SK-N-SH (cell line): ENCODE measurements around the gene CRACR2A. TPM values are rescaled to one million over a fixed set of nuclear protein-coding genes. Genes with fewer than 3 reads are reported as not detected.

Experiments used
- CTCF ChIA-PET: fragments of 300-600, 350-600 bp; formaldehyde crosslinking; extraction: SDS; loops from one replicate; lab custom pipeline; 2021; lab: Yijun Ruan, JAX
- POLR2A ChIA-PET: fragments of 350-600 bp; sonication (Branson Sonifier 250); formaldehyde crosslinking; extraction: SDS; loops from one replicate; lab custom pipeline; 2020; ENCODE audit warnings: antibody characterized with exemption, inconsistent platforms; lab: Yijun Ruan, JAX
- DNase-seq: peaks from one replicate; pipeline ENCODE4 v3.0.0; 2012
- H2AFZ ChIP-seq: fragments of 200-600 bp; sonication (generic); 2 replicates; pipeline ENCODE4 v1.8.1; 2016; ENCODE audit warnings: antibody characterized with exemption, mild to moderate bottlenecking, low read depth
- H3F3A ChIP-seq: fragments of 200-600 bp; sonication (generic); replicated peaks from 2 replicates; pipeline ENCODE3; 2016; ENCODE audit warnings: antibody characterized with exemption, mild to moderate bottlenecking; ENCODE audit not compliant: insufficient read depth
- H3K27ac ChIP-seq, 2 experiments: fragments of 200-500 bp in 1 of 2; fragments of 200-600 bp in 1 of 2; sonication (Bioruptor generic) in 1 of 2; sonication (generic), shearing (Covaris generic) in 1 of 2; 2 replicates each; pipeline versions ENCODE4 v1.5.1 to v1.6.1; 2014 to 2016; ENCODE audit warnings: low read depth in 2 of 2, inconsistent platforms in 1 of 2, low read length in 1 of 2, mild to moderate bottlenecking in 1 of 2, mixed read lengths in 1 of 2
- H3K27me3 ChIP-seq: fragments of 200-600 bp; sonication (generic), shearing (Covaris generic); 2 replicates; pipeline ENCODE4 v1.6.1; 2016; ENCODE audit warnings: mixed run types; ENCODE audit not compliant: insufficient read depth
- H3K36me3 ChIP-seq, 2 experiments: fragments of 200-500 bp in 1 of 2; fragments of 200-600 bp in 1 of 2; sonication (Bioruptor generic) in 1 of 2; sonication (generic) in 1 of 2; replicated peaks in 1 of 2; 2 replicates each; pipeline versions ENCODE3 to v1.5.1; 2014 to 2016; ENCODE audit warnings: low read length in 1 of 2, mild to moderate bottlenecking in 1 of 2; ENCODE audit not compliant: insufficient read depth in 2 of 2, control insufficient read depth in 1 of 2
- H3K4me1 ChIP-seq, 2 experiments: fragments of 200-500 bp in 1 of 2; fragments of 200-600 bp in 1 of 2; sonication (Bioruptor generic) in 1 of 2; sonication (generic), shearing (Covaris generic) in 1 of 2; 2 replicates each; pipeline versions ENCODE4 v1.5.1 to v1.6.1; 2014 to 2016; ENCODE audit warnings: low read depth in 1 of 2, low read length in 1 of 2, mixed run types in 1 of 2; ENCODE audit not compliant: insufficient read depth in 2 of 2, control insufficient read depth in 1 of 2
- H3K4me2 ChIP-seq: fragments of 200-600 bp; sonication (generic), shearing (Covaris generic); 2 replicates; pipeline ENCODE4 v1.6.1; 2017; ENCODE audit warnings: mixed run types
- H3K4me3 ChIP-seq, 2 experiments: fragments of 200-500 bp in 1 of 2; fragments of 200-600 bp in 1 of 2; sonication (Bioruptor generic) in 1 of 2; sonication (generic), shearing (Covaris generic) in 1 of 2; 2 replicates each; pipeline versions ENCODE4 v1.5.1 to v1.8.1; 2014 to 2016; ENCODE audit warnings: low read depth in 2 of 2, inconsistent platforms in 1 of 2, low read length in 1 of 2, mild to moderate bottlenecking in 1 of 2, mixed read lengths in 1 of 2, moderate library complexity in 1 of 2
- H3K79me2 ChIP-seq: fragments of 200-600 bp; sonication (generic); 2 replicates; pipeline ENCODE4 v1.8.1; 2017; ENCODE audit warnings: mild to moderate bottlenecking; ENCODE audit not compliant: insufficient read depth
- H3K9ac ChIP-seq: fragments of 200-600 bp; sonication (generic); 2 replicates; pipeline ENCODE4 v1.6.1; 2017; ENCODE audit warnings: mixed run types
- H3K9me2 ChIP-seq: fragments of 200-600 bp; sonication (generic); 2 replicates; pipeline ENCODE4 v1.6.1; 2017; ENCODE audit warnings: mixed run types
- H3K9me3 ChIP-seq: fragments of 200-600 bp; sonication (generic); 2 replicates; pipeline ENCODE4 v1.6.1; 2017; ENCODE audit warnings: mixed run types, mild to moderate bottlenecking, moderate library complexity
- H4K20me1 ChIP-seq: fragments of 200-600 bp; sonication (generic); 2 replicates; pipeline ENCODE4 v1.6.1; 2017; ENCODE audit warnings: mild to moderate bottlenecking, mixed run types; ENCODE audit not compliant: insufficient read depth
- CHD2 ChIP-seq: fragments of 150-350 bp; IDR thresholded peaks from 2 replicates; pipeline ENCODE4 v1.6.1; 2018; ENCODE audit warnings: low read length; ENCODE audit not compliant: partially characterized antibody
- FOXJ3 ChIP-seq: sonication (generic); formaldehyde crosslinking; IDR thresholded peaks from 2 replicates; pipeline ENCODE4 v1.5.1; 2020; ENCODE audit warnings: mild to moderate bottlenecking, missing genetic modification reagents
- GABPA ChIP-seq: IDR thresholded peaks from 2 replicates; pipeline ENCODE4 v1.4.0; 2012; ENCODE audit warnings: low read depth, mild to moderate bottlenecking
- JUND ChIP-seq: IDR thresholded peaks from 2 replicates; pipeline ENCODE4 v1.4.0; 2012
- MEF2A ChIP-seq: IDR thresholded peaks from 2 replicates; pipeline ENCODE4 v1.4.0; 2012; ENCODE audit warnings: low read depth, borderline replicate concordance
- NFIC ChIP-seq: IDR thresholded peaks from 2 replicates; pipeline ENCODE4 v1.4.0; 2012; ENCODE audit warnings: borderline replicate concordance
- NRF1 ChIP-seq: IDR thresholded peaks from 2 replicates; pipeline ENCODE4 v1.6.1; 2012; ENCODE audit warnings: low read depth, mild to moderate bottlenecking, low read length
- RAD21 ChIP-seq: IDR thresholded peaks from 2 replicates; pipeline ENCODE4 v1.6.1; 2012; ENCODE audit warnings: mild to moderate bottlenecking, low read length
- RCOR1 ChIP-seq: fragments of 150-350 bp; IDR thresholded peaks from 2 replicates; pipeline ENCODE4 v1.6.1; 2017; ENCODE audit warnings: antibody characterized with exemption, low read length
- RXRA ChIP-seq: IDR thresholded peaks from 2 replicates; pipeline ENCODE4 v1.4.0; 2012; ENCODE audit warnings: low read depth, mild to moderate bottlenecking, borderline replicate concordance
- SMC3 ChIP-seq: IDR thresholded peaks from 2 replicates; pipeline ENCODE4 v1.6.1; 2012; ENCODE audit warnings: low read depth, low read length, improper control_type of control experiment
- TAF1 ChIP-seq: IDR thresholded peaks from 2 replicates; pipeline ENCODE4 v1.6.1; 2012; ENCODE audit warnings: low read depth, mild to moderate bottlenecking, low read length, moderate library complexity, borderline replicate concordance
- TCF12 ChIP-seq: IDR thresholded peaks from 2 replicates; pipeline ENCODE4 v1.4.0; 2012
- TEAD4 ChIP-seq: IDR thresholded peaks from 2 replicates; pipeline ENCODE4 v1.4.0; 2012; ENCODE audit warnings: mild to moderate bottlenecking, borderline replicate concordance; ENCODE audit not compliant: insufficient read depth
- YY1 ChIP-seq: IDR thresholded peaks from 2 replicates; pipeline ENCODE4 v1.4.0; 2012; ENCODE audit warnings: low read depth, mild to moderate bottlenecking
- WGBS: methylation state at CpG from one replicate; pipeline ENCODE4 v1.1.6; 2017; ENCODE audit warnings: low lambda C conversion rate; 5-methylcytosine and 5-hydroxymethylcytosine counted together
- polyA plus RNA-seq, 3 experiments: library from polyadenylated mRNA; depleted of rRNA; stranded (reverse); fragments of >200 nt; gene quantifications; 2 replicates each; pipeline ENCODE4 v1.2.3, GENCODE V29; 2012
- TF ChIP-seq, protein P1 (sequence below): fragments of 150-350 bp; IDR thresholded peaks from 2 replicates; pipeline ENCODE4 v1.6.1; 2016; ENCODE audit warnings: mild to moderate bottlenecking, low read depth, low read length
- TF ChIP-seq, protein P2 (sequence below): IDR thresholded peaks from 2 replicates; pipeline ENCODE4; 2012
- TF ChIP-seq, protein P3 (sequence below): IDR thresholded peaks from 2 replicates; pipeline ENCODE4 v1.4.0; 2012; ENCODE audit warnings: low read depth
- TF ChIP-seq, protein P4 (sequence below): IDR thresholded peaks from 2 replicates; pipeline ENCODE4 v1.4.0; 2012; ENCODE audit warnings: low read depth, borderline replicate concordance
- TF ChIP-seq, protein P5 (sequence below): IDR thresholded peaks from 2 replicates; pipeline ENCODE4 v1.4.0; 2012; ENCODE audit warnings: low read depth, borderline replicate concordance

The CRACR2A gene
- polyA plus RNA-seq, 1 of the 3 experiments (the other 2 are of a cell fraction), result 0.12 TPM

DNA sequence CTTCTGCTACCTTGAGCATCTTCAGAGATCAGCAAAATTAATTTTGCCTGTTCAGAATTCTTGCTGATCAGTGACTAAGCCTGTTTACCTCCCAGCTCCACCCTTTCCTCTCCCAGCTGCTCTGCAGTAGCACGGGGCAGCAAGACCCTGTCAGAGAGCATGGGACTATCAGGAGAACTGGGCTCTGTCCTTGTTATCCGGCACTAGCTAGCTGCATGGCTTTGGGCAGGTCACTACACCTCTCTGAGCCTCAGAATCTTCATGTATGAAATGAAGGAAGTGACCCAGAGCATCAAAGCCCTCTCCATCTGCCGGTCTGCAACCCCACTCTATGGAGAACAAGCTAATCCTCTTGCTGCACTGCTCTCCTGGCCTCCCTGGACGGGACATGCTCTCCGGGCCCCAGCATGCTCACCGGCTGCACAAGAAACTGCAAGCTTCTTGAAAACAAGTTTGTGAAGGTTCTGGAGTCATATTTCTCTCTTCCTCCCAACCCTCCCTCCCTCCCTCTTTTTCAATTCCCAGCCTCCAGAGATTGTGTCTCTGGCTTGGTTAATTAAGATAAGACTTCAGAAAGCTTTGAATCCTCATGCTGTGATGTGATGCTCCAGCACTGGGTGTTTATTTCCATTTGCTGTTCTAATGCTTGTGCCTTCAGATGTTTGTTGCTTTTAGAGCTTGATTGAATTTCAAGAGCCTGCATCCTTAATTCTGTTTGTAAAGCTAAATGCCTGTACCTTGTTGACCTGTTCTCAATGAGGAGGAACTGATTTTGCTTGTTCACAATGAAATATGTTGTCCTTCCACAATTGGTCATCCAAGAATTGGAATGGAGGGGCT, 101.1 kb downstream of the CRACR2A start (continued):
- TF ChIP-seq, protein P1, sequence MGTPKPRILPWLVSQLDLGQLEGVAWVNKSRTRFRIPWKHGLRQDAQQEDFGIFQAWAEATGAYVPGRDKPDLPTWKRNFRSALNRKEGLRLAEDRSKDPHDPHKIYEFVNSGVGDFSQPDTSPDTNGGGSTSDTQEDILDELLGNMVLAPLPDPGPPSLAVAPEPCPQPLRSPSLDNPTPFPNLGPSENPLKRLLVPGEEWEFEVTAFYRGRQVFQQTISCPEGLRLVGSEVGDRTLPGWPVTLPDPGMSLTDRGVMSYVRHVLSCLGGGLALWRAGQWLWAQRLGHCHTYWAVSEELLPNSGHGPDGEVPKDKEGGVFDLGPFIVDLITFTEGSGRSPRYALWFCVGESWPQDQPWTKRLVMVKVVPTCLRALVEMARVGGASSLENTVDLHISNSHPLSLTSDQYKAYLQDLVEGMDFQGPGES, result no peak
- no peak for TF ChIP-seq SMC3

DNA sequence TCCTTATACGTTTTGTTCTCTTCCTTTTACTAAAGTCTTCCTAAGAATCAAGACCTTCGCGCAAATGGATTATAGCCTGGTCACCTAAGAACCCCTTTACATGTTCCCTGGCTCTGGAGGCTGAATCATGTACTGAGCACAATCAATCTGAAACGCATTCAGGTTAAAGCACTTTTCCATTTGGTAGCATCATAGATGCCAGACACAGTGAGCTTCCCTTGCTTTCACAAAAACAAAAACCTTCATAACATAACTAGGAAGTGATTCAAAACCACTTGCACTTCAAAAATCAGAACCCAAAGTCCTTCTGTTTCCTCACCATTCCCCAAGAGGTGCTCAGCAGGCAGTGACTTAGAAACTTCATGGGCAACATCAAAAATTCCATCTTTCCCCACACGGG, 105.4 kb downstream of the CRACR2A start:
- POLR2A ChIA-PET, result no interaction called here
- Histone ChIP-seq H3K4me2 (no peak overlapping the region), H3K36me3 (no peaks in the 10 kb centered on the region), H3K4me1 (peaks cover 0 to 9% of the 10 kb centered on the region in 2 experiments; a peak in 1 of 4 replicates), H3K27ac (no peak overlapping the region), H3K79me2 (no peaks in the 10 kb centered on the region), H2AFZ (no peak overlapping the region), H3K9me3 (no peaks in the 10 kb centered on the region), H3F3A (no peaks in the 10 kb centered on the region), H3K4me3 (no peak overlapping the region), H3K27me3 (no peaks in the 10 kb centered on the region), H3K9ac (no peak overlapping the region), H3K9me2 (no peaks in the 10 kb centered on the region), H4K20me1 (no peaks in the 10 kb centered on the region)
- 76% methylated on average over 5 of the region's 5 CpGs for WGBS
- TF ChIP-seq TCF12 (no peak), MEF2A (no peak), CHD2 (no peak), TAF1 (no peak), NRF1 (no peak), TEAD4 (no peak), NFIC (no peak), RAD21 (no peak), GABPA (no peak), RXRA (no peak), JUND (no peak), SMC3 (no peak), RCOR1 (no peak), FOXJ3 (CRISPR knock-in tag) (no peak), YY1 (no peak)
- TF ChIP-seq, protein P1, result no peak
- TF ChIP-seq, protein P2, sequence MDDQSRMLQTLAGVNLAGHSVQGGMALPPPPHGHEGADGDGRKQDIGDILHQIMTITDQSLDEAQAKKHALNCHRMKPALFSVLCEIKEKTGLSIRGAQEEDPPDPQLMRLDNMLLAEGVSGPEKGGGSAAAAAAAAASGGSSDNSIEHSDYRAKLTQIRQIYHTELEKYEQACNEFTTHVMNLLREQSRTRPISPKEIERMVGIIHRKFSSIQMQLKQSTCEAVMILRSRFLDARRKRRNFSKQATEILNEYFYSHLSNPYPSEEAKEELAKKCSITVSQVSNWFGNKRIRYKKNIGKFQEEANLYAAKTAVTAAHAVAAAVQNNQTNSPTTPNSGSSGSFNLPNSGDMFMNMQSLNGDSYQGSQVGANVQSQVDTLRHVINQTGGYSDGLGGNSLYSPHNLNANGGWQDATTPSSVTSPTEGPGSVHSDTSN, result no peak
- TF ChIP-seq, protein P3, sequence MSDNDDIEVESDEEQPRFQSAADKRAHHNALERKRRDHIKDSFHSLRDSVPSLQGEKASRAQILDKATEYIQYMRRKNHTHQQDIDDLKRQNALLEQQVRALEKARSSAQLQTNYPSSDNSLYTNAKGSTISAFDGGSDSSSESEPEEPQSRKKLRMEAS, result no peak
- TF ChIP-seq, protein P4, sequence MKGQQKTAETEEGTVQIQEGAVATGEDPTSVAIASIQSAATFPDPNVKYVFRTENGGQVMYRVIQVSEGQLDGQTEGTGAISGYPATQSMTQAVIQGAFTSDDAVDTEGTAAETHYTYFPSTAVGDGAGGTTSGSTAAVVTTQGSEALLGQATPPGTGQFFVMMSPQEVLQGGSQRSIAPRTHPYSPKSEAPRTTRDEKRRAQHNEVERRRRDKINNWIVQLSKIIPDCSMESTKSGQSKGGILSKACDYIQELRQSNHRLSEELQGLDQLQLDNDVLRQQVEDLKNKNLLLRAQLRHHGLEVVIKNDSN, result no peak
- TF ChIP-seq, protein P5, sequence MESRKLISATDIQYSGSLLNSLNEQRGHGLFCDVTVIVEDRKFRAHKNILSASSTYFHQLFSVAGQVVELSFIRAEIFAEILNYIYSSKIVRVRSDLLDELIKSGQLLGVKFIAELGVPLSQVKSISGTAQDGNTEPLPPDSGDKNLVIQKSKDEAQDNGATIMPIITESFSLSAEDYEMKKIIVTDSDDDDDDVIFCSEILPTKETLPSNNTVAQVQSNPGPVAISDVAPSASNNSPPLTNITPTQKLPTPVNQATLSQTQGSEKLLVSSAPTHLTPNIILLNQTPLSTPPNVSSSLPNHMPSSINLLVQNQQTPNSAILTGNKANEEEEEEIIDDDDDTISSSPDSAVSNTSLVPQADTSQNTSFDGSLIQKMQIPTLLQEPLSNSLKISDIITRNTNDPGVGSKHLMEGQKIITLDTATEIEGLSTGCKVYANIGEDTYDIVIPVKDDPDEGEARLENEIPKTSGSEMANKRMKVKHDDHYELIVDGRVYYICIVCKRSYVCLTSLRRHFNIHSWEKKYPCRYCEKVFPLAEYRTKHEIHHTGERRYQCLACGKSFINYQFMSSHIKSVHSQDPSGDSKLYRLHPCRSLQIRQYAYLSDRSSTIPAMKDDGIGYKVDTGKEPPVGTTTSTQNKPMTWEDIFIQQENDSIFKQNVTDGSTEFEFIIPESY, result no peak
- no peak for DNase-seq
- CTCF ChIA-PET, result interaction anchor here (0.7 to 3.5 kb wide), 6 partner anchors 11 to 571 kb away, joined by 3 to 15 read pairs (median 3); no protein-coding TSS in a partner anchor
